HG03175 (cell line): ENCODE data around the gene CLASP1.
A peak's percentile ranks its signal among the peaks of the same experiment; 100 is the strongest.
"Not testable (repeated sequence)": the region's sequence is repeated elsewhere in the genome, so short reads cannot be mapped to it uniquely, and the experiment has no call there.

Experiments
- ATAC-seq: cut with Tn5 transposase; IDR thresholded peaks from one replicate; pipeline ENCODE4 v1.9.1; 2021; ENCODE audit warnings: mild to moderate bottlenecking, moderate library complexity; ENCODE audit not compliant: unreplicated experiment

Gene CLASP1

DNA sequence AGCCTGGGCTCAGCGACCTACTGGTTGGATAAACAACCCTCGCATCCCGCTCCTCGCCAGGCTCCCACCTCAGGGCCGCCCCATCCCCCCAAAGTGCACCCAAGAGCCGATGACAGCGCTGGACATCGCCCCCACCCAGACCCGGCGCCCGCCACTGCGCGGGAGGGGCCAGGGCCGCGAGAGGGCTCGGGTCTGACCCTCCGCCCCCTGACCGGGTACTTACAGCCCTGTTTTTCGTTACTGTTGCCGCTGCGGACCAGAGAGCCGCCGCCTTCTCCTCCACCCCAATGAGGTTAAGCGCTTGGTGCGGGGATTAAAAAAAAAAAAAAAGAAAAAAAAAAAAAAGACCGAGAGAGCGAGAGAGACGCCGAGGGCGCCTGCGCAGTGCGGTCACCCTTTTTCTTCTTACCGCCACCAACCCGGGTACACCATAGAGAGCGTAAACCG, at the start of gene CLASP1:
TSS of gene CLASP1 (minus strand) at position 314 of the 447 bp plus-strand sequence. CDS start 43,567 bp downstream, outside the sequence.
- ATAC-seq = peak; percentile 31

- ATAC-seq = no peak
These were observed 49.2 kb upstream of the CLASP1 start for GRCh38 chr2:121698318-121698930.

DNA sequence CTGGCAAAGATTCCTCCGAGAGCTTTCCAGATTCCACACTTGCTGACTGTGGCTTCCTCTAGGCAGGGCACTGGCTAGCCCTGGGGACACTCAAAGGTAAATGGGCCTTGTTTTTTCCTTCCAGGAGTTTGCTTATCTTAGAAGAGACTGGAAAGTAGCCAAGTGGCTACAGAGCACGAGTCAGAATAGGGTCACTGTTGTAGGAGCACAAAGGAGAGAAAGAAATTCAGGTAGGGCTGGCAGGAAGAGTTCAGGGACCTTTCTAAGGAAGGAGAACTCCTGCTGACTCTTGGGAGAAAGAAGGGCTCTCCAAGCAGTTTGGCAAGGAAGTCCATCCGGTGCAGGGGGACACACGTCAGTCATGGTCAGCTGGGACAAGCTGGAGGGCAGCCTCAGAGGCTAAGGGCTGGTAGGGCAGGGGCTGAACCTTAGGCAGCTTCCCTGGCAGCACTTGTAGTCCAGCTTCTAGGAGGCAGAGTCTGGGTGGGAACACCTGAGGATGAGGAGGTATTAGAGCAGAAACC, 47.9 kb upstream of the CLASP1 start:
- no peak for ATAC-seq

DNA sequence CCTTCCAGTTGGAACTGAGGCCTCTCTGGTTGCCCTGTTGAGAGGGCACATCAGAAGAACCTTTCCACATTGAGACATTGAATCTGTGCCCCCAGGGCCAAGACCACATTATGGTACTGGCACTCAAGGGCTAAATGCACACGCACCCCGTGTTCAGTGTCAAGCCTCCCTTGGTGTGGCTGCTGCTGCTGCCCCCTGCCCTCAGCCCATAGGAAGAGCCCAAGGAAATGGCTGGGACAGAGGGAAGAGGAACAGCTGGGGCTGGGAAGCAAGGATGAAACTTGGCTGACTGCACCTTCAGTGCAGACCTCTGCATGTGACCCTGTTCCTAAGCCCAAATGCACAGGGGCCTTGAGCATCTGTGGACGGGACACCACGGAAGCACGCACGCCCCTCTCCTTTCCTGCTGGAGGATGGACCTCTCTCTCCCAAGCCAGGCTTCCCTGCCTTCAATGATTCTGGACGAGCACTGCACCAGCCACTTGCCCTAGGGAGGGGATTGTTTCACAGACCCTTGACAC, 47.2 kb upstream of the CLASP1 start:
- ATAC-seq = no peak

DNA sequence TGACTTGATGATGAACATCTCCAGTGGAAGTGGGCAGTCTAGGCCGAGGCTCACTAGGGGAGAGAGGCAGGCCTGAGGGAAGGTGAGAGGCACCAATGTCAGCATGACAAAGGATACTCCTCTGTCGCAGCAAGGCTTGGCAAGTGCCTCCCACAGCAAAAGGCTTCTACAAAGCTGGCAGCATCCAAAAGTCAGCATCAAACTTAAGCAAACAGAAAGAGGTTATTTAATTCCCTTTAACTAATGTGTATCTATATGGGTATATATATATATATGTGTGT, 45.8 kb upstream of the CLASP1 start:
- no peak for ATAC-seq

GRCh38 chr2:121694398-121695170, 45.3 kb upstream of the CLASP1 start:
- no peak for ATAC-seq

DNA sequence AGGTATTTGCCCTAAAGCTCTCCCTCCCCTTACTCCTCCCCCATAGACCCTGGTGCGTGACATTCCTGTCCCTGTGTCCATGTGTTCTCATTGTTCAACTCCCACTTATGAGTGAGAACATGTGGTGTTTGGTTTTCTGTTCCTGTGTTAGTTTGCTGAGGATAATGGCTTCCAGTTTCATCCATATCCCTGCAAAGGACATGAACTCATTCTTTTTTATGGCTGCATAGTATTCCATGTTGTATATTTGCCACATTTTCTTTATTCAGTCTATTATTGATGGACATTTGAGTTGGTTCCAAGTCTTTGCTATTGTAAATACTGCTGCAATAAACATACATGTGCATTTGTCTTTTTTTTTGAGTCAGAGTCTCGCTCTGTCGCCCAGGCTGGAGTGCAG, 41.3 kb upstream of the CLASP1 start:
- not testable (repeated sequence) for ATAC-seq

GRCh38 chr2:121690095-121690494, 40.8 kb upstream of the CLASP1 start:
- ATAC-seq = no peak

- ATAC-seq = no peak
These were observed 40.1 kb upstream of the CLASP1 start for GRCh38 chr2:121689356-121689755.

GRCh38 chr2:121688820-121689219, 39.6 kb upstream of the CLASP1 start:
- no peak for ATAC-seq

- no peak for ATAC-seq
These were observed 37.6 kb upstream of the CLASP1 start for GRCh38 chr2:121686902-121687301.

DNA sequence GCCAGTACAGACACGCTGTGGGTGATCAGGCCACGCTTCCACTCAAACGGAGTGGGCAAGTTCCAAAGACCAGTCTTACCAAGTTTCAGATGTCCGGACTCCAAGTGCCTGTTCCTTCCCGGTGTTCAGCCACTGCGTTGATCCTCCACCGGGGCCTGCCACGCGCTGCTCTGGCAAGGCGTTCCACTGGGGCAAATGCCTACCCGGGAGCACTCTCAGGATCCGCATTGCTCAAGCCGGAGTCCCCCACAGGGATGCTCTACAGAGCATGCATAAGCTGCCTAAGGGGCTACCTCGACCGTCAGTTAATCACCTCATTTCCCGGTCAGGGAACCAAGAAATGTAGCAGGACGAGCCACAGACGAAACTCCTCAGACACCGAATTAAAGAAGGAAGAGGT, 37.0 kb upstream of the CLASP1 start:
- no peak for ATAC-seq

DNA sequence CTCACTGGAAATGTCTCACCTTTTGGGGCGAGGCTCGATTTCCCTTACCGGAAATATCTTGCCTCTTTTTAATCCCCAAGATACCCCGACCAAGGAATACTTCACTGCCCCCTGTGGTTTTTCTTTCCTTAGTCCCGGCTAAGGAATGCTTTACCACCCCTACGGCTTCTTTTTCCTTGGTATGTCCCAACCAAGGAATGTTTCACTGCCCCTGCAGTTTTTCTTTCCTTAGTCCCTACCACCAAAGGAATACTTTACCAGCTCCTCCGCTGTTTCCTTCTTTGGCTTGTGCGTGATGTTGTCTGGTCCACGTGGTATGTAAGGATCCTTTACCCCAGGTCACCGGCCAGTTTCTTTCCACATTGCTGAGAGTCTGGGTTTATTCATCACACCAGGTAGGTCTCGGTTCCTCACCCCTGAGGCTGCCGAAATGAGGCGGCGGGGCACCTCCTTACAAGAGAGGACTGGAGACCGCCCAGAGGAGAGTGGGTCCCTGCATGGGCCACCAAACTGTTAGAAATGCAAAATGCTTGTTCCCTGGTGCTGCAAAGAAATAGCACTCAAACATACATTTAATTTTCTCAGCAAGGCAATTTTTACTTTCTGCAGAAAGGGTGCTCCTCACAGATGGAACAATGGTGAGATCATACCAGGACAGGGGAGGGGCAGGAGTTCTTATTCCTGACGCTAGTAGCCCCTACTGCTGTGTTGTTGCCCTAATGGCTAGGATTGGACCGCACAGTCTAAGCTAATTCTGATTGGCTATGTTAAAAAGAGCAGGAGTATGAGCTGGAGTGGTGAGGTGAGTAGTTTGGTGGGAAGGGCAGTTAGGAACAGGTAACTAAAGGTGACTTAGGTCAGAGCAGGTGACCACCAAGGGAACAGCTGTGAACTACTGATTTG, 33.4 kb upstream of the CLASP1 start:
- ATAC-seq = no peak

GRCh38 chr2:121677855-121678254, 28.6 kb upstream of the CLASP1 start:
- ATAC-seq = no peak

DNA sequence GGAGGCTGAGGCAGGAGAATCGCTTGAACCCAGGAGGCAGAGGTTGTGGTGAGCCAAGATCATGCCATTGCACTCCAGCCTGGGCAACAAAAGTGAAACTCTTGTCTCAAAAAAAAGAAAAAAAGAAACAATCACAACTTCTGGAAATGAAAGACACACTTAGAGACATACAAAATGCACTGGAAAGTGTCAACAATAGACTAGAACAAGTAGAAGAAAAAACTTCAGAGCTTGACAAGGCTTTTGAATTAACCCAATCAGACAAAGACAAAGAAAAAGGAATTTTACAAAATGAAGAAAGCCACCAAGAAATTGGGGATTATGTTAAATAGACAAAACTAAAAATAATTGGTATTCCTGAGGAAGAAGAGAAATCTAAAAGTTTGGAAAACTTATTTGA, 22.4 kb upstream of the CLASP1 start:
- not testable (repeated sequence) for ATAC-seq

- ATAC-seq = no peak
These were observed 20.9 kb upstream of the CLASP1 start for GRCh38 chr2:121670181-121670580.

DNA sequence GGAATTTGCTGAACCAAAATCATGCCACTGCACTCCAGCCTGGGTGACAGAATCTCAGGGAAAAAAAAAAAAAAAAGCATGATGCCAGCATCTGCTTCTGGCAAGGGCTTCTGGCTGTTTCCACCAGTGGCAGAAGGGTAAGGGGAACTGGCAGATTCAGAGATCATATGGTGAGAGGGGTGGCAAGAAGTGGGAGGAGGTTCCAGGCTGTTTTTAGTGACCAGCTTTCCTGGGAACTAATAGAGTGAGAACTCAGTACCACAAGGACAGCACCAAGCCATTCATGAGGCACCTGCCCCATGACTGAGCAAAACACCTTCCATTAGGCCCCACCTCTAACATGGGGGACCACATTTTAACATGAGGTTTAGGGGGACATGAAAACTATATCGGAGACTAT, 18.4 kb upstream of the CLASP1 start:
- no peak for ATAC-seq

GRCh38 chr2:121666042-121666441, 16.8 kb upstream of the CLASP1 start:
- ATAC-seq = no peak

- no peak for ATAC-seq
These were observed 16.2 kb upstream of the CLASP1 start for GRCh38 chr2:121665504-121665903.

GRCh38 chr2:121664713-121665112, 15.5 kb upstream of the CLASP1 start:
- no peak for ATAC-seq

DNA sequence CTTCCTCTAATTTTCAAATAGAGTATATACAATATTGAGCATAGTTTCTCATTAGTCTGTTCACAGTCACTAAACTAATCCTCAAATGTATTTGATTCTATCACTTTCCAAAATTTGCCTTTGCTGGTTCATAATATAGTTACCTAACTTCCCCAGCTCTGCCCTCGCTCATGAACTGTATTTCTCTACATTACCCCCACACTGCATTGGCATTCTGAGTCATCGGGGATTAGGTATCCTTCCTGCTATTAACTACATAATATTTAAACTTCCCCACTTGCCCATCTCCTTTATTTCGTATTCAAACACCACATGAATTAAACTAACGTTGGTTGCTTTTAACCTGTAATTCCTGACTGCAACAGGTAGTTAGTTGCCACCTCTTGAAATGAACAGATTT, 14.8 kb upstream of the CLASP1 start:
- no peak for ATAC-seq
